Measurements from ENCODE around the gene CALCB.
"Not testable (repeated sequence)": the region's sequence is repeated elsewhere in the genome, so short reads cannot be mapped to it uniquely, and the experiment has no call there.

CALCB gene, protein sequence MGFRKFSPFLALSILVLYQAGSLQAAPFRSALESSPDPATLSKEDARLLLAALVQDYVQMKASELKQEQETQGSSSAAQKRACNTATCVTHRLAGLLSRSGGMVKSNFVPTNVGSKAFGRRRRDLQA

DNA sequence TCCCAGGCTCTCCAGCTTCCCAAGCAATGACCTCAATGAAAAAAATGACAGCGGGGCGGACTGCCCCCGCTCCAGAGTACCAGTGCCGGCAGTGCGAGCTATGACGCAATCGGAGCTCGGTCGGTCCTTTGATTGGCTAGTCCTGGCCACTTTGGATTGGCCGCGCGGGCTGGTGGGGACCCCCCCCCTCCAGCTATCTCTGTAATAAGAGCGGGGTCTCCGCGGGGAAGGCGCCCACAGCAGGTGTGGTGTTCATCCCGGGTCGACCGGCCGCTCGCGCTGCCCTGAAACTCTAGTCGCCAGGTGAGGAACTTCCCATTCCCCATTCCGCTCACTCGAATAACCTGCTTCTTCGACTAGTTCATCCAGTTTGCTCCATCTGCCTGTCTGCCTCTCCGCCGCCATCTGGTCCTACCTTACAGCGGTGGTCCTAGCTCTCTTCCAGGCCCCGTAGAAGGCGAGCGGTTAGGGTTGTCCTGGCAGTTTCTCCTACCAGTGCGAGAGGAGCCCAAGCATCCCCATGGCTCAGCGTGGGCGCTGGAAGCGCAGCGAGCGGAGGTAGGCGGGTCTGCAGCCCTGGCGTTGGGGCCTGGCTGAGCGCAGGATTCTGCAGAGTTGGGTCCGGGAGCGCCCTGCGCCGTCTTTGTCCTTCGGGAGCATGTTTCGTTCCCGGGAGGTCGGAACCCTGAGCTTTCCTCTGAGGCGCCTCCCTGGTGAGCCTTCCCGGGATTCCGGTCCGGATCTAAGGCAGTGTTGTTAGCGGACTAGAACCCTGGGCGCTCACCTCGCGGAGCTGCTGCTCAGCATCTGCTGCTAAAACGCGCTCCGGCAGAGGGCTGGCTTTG, at the start of gene CALCB:
TSS of gene CALCB (plus strand) at position 233 of the 845 bp plus-strand sequence. CDS start 1,126 bp downstream, outside the sequence.
- no peak for DNase-seq
- Histone ChIP-seq H3K36me3 (no peaks in the 10 kb centered on the region), H3K4me3 (peak within 1 kb of the TSS; percentile 22 to 33), H3K27me3 (peaks cover 0 to 50% of the 10 kb centered on the region in 2 donors), H3K4me1 (peaks cover 0 to 21% (median 18%) of the 10 kb centered on the region in 4 donors), H3K27ac (no peak within 1 kb of the TSS), H3K9me3 (peaks cover 0 to 13% (median 0%) of the 10 kb centered on the region in 3 donors)
- intact Hi-C loops (cut with DNase I; ENCODE audit: low total_unique reads): loop anchor here (5.0 to 10.0 kb wide), 2 partner anchors 99 to 166 kb away; partner anchors contain the start of gene CALCA
- TF ChIP-seq CTCF (IDR thresholded peaks at IDR 0.05): no peak

- no peak for DNase-seq
- H3K27ac ChIP-seq: no peak overlapping the region
- H3K36me3 ChIP-seq: no peaks in the 10 kb centered on the region
- no peaks in the 10 kb centered on the region for H3K4me1 ChIP-seq
- H3K4me3 ChIP-seq: no peak overlapping the region
- no peak for TF ChIP-seq CTCF (IDR thresholded peaks at IDR 0.05)
- no peaks in the 10 kb centered on the region for H3K9me3 ChIP-seq
- intact Hi-C loops (cut with DNase I; ENCODE audit: low total_unique reads): no loop called here
- no peaks in the 10 kb centered on the region for H3K27me3 ChIP-seq
Measured at GRCh38 chr11:15027011-15027410, 46.4 kb upstream of the CALCB start.

DNA sequence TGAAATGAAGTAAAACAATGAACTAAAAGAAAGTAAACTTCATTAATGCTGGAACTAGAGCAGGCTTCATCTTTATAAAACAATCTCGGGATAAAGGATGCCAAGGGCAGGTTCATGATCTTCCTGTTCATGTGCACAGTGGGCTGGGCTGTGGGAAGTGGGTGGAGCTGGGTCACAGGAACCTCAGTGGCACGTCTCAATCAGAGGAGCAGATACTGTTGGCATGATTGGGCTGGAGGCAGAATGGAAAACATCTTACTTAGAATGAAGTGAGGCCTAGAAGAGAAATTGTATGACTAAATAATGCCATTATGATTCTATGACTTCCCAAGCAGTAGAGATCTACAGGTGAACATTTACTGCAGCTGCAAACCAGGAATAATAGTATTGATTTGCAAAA, 45.4 kb upstream of the CALCB start:
- H3K27ac ChIP-seq: no peak overlapping the region
- intact Hi-C loops (cut with DNase I; ENCODE audit: low total_unique reads): no loop called here
- TF ChIP-seq CTCF (IDR thresholded peaks at IDR 0.05): no peak
- no peak overlapping the region for H3K4me3 ChIP-seq
- H3K4me1 ChIP-seq: no peaks in the 10 kb centered on the region
- no peak for DNase-seq
- no peaks in the 10 kb centered on the region for H3K36me3 ChIP-seq
- no peaks in the 10 kb centered on the region for H3K27me3 ChIP-seq
- no peaks in the 10 kb centered on the region for H3K9me3 ChIP-seq

DNA sequence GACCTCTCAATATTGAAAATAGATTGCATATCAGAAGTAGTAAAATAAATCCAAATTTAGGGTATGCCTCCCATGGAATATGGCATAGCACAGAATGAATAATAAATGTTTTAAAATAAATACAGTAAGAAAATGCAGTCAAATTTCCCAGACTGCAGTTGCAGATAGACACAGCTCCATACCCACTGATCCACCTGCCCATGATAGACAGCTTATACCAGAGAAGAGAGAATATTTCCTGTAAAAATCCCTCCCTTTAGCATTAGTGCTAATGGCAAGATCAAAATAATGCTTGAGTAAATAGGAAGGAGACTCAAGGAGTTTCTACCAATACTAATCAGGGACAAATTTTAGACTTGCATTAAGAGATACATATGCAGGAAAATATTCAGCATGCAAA, 45.0 kb upstream of the CALCB start:
- Histone ChIP-seq H3K9me3 (no peaks in the 10 kb centered on the region), H3K27ac (no peak overlapping the region), H3K4me1 (no peaks in the 10 kb centered on the region), H3K27me3 (no peaks in the 10 kb centered on the region), H3K36me3 (no peaks in the 10 kb centered on the region), H3K4me3 (no peak overlapping the region)
- intact Hi-C loops (cut with DNase I; ENCODE audit: low total_unique reads): no loop called here
- DNase-seq: no peak
- TF ChIP-seq CTCF (IDR thresholded peaks at IDR 0.05): no peak

- H3K4me1 ChIP-seq; H3K9me3 ChIP-seq; H3K36me3 ChIP-seq; DNase-seq; H3K27me3 ChIP-seq; H3K27ac ChIP-seq; H3K4me3 ChIP-seq; intact Hi-C loops (cut with DNase I; ENCODE audit: low total_unique reads): not testable (repeated sequence)
Measured at GRCh38 chr11:15031945-15032344, 41.4 kb upstream of the CALCB start.

DNA sequence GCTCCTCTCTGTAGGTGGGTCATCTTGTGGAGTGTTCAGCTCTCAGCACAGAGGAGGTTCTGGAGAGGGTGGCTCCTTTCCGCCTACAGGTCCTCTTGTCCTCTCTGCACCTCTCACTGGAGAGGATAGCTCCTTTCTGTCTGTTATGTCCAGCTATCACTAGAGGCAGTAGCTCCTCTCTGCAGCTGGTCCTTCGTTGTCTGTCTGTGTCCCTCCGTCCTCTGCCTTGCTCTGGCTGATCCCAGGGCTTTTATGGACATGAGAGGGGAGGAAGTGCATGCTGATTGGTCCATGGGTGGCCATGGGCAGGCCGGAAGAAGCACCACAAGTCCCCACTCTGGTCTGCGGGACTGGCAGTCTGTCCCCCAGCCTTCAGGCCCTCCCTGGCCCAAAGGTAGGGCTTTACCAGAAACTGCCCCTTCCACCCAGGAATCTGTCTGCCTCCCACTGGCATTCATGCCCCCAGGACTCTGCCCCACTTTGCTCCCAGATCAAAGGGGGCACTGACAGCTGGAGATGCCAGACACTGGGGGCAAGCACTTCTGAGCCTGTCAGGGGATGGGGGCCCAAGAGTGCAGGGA, 38.6 kb upstream of the CALCB start:
- Histone ChIP-seq H3K4me1 (no peaks in the 10 kb centered on the region), H3K9me3 (no peaks in the 10 kb centered on the region), H3K27me3 (peaks cover 0 to 8% of the 10 kb centered on the region in 2 donors), H3K36me3 (no peaks in the 10 kb centered on the region), H3K4me3 (no peak overlapping the region), H3K27ac (no peak overlapping the region)
- intact Hi-C loops (cut with DNase I; ENCODE audit: low total_unique reads): no loop called here
- TF ChIP-seq CTCF (IDR thresholded peaks at IDR 0.05): no peak
- no peak for DNase-seq

Data from tibial artery (tissue), 4 donors.